Lung (tissue), 12 donors: Measurements from ENCODE around the gene RADIL. TPM values are rescaled to one million over a fixed set of nuclear protein-coding genes. Genes with fewer than 3 reads are reported as not detected.

Experiments
- ATAC-seq: fragments of 200-7000 bp; cut with Tn5 transposase; one replicate; pipeline ENCODE4 v1.9.1; 2020; ENCODE audit warnings: moderate number of reproducible peaks; ENCODE audit not compliant: insufficient read depth, low FRiP score
- DNase-seq, 3 donors: peaks; one replicate each; pipeline ENCODE4 v3.0.0-alpha.2; 2013 to 2017
- H3K27ac ChIP-seq, 2 donors: one replicate each; pipeline ENCODE4 v1.5.1; 2013; ENCODE audit warnings: mild to moderate bottlenecking in 2 of 2, moderate library complexity in 2 of 2, control low read depth in 1 of 2, inconsistent platforms in 1 of 2, low read depth in 1 of 2, low read length in 1 of 2
- H3K27me3 ChIP-seq, 3 donors: one replicate each; pipeline ENCODE4 v1.5.1; 2013; ENCODE audit warnings: low read length in 2 of 3; ENCODE audit not compliant: control insufficient read depth in 3 of 3, insufficient read depth in 3 of 3
- H3K36me3 ChIP-seq, 4 donors: one replicate each; pipeline ENCODE4 v1.5.1; 2013; ENCODE audit warnings: low read length in 4 of 4, mild to moderate bottlenecking in 1 of 4, moderate library complexity in 1 of 4; ENCODE audit not compliant: control insufficient read depth in 4 of 4, insufficient read depth in 4 of 4
- H3K4me1 ChIP-seq, 5 donors: one replicate each; pipeline ENCODE4 v1.5.1; 2013; ENCODE audit warnings: low read length in 5 of 5, mild to moderate bottlenecking in 2 of 5, moderate library complexity in 1 of 5; ENCODE audit not compliant: control insufficient read depth in 5 of 5, insufficient read depth in 5 of 5
- H3K4me3 ChIP-seq: one replicate; pipeline ENCODE4 v1.5.1; 2013; ENCODE audit warnings: mild to moderate bottlenecking, control low read depth, moderate library complexity
- H3K9ac ChIP-seq, 2 donors: one replicate each; pipeline ENCODE4 v1.5.1; 2013; ENCODE audit warnings: low read length in 2 of 2, control low read depth in 1 of 2; ENCODE audit not compliant: insufficient read depth in 1 of 2
- H3K9me3 ChIP-seq, 4 donors: one replicate each; pipeline ENCODE4 v1.5.1; 2013; ENCODE audit warnings: low read length in 3 of 4, mild to moderate bottlenecking in 1 of 4, moderate library complexity in 1 of 4; ENCODE audit not compliant: control insufficient read depth in 4 of 4, insufficient read depth in 3 of 4
- WGBS, 2 donors: extraction: QIAGEN DNeasy Blood & Tissue Kit; methylation state at CpG; one replicate each; pipeline ENCODE4 v1.1.7; 2013; 5-methylcytosine and 5-hydroxymethylcytosine counted together
- polyA plus RNA-seq, 2 donors: library from polyadenylated mRNA; stranded (reverse); fragments of 200-250 nt; gene quantifications; one replicate each; pipeline ENCODE4 v1.2.1, GENCODE V29; 2013
- total RNA-seq, 2 donors: library from RNA; depleted of rRNA in 1 of 2; stranded (reverse); fragments of >200 nt in 1 of 2; gene quantifications; one replicate each; pipeline ENCODE4 v1.2.1, GENCODE V29; 2014 to 2021
- TF ChIP-seq, protein P1 (sequence below): IDR thresholded peaks from 2 replicates; pipeline ENCODE4 v1.5.1; 2012; ENCODE audit warnings: mild to moderate bottlenecking; ENCODE audit errors: control extremely low read depth, extremely low read depth
- donor health status: control.
- donor health status: control.
- donor health status: Bipolar disorder and iron deficiency.
- donor health status: healthy.
- donor health status: DM: yes; HTN: yes; CAD: no.

RADIL gene
- total and polyA plus RNA-seq, 4 donors, result 3.7 to 9.3 (median 6.3) TPM

DNA sequence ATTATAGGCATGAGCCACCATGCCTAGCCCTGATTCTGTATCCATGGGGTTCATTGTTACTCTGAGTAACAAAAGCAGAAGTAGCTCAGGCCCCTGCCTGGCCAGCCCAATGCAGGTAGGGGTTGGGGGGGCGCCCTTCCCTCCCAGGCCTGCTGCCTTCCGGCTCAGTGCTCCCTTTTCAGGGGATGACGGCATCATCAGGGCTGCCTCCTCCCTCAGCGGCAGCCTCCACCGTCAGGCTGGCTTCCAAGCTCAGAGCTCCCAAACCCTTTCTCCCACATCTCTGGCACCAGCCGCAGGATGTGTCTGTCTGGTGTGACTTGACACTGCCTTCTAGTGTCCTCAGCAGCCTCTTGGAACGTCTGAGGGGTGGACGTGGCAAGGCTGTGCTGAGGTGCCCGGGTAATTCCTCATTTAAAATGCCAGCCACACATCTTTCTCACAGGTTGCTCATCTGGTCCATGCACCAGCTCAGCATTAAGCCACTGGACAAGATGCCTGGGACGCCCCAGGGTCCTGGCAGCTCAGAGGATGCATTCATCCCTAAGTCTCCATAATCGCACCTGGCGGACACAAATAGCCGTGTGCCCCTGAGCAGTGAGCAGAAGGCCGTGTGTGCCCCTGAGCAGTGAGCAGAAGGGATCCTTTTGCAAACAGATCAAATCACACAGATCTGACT lies 59.9 kb downstream of the RADIL start:
- TF ChIP-seq, protein P1, sequence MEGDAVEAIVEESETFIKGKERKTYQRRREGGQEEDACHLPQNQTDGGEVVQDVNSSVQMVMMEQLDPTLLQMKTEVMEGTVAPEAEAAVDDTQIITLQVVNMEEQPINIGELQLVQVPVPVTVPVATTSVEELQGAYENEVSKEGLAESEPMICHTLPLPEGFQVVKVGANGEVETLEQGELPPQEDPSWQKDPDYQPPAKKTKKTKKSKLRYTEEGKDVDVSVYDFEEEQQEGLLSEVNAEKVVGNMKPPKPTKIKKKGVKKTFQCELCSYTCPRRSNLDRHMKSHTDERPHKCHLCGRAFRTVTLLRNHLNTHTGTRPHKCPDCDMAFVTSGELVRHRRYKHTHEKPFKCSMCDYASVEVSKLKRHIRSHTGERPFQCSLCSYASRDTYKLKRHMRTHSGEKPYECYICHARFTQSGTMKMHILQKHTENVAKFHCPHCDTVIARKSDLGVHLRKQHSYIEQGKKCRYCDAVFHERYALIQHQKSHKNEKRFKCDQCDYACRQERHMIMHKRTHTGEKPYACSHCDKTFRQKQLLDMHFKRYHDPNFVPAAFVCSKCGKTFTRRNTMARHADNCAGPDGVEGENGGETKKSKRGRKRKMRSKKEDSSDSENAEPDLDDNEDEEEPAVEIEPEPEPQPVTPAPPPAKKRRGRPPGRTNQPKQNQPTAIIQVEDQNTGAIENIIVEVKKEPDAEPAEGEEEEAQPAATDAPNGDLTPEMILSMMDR, result no peak
- no peaks in the 10 kb centered on the region for H3K27me3 ChIP-seq
- WGBS, 2 donors, result 64 to 75% methylated on average over 14 of the region's 14 CpGs
- ATAC-seq (no peak), DNase-seq (peak in 1 of 3 donors; percentile 13)
- H3K36me3 ChIP-seq, result peaks cover 0 to 3% (median 0%) of the 10 kb centered on the region in 4 donors
- no peak overlapping the region for H3K27ac ChIP-seq
- no peak overlapping the region for H3K4me3 ChIP-seq
- H3K9ac ChIP-seq, result no peak overlapping the region
- H3K9me3 ChIP-seq, result peaks cover 0 to 1% (median 0%) of the 10 kb centered on the region in 4 donors
- H3K4me1 ChIP-seq, result peaks cover 0 to 18% (median 2%) of the 10 kb centered on the region in 5 donors

DNA sequence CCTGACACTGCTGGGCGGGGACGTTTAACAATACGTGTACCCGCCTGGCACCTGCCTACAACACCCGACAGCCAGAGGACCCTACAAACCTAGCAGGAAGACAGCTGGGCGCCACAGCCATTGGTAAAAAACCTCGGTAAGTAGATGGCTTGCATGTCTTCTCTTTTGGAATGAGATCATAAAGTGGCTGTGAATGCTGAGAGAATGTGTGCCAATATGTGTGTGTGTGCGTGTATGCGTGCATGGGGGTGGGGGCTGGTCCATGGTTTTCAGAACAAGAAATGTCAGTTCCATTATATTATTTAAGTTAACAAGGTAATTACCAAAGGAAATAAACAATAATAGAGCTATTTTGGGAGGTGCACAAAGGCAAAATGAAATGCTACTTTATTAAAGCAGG lies 60.8 kb downstream of the RADIL start:
- TF ChIP-seq, protein P1, result no peak
- 87 to 88% methylated on average over 9 of the region's 9 CpGs for WGBS, 2 donors
- no peaks in the 10 kb centered on the region for H3K27me3 ChIP-seq

DNA sequence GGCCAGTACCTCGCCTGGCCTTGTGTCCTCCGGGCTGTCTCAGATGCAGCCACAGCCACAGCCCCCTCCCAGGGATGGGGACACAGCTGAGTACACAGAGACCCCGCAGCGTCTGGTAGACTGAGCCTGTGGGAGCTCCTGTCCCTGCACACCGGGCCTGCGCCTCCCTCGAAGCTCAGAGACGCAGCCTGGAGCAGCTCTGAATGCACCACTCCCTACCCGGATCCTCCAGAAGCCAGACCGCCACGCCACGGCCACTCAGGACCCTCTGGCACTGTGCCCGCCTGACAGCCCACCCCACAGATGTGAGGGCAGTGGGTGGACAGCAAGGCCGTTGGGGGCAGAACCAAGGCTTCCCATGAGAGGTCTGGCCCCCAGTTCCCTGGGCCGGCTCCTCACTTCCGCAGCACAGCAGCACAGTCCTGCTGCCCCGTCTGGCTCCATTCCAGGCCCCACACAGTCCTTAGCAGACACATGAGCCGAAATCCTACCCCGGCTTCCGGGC lies 62.5 kb downstream of the RADIL start:
- ATAC-seq, result no peak
- peaks cover 0 to 1% (median 0%) of the 10 kb centered on the region in 4 donors for H3K9me3 ChIP-seq
- H3K27ac ChIP-seq, result peak overlapping the region in 1 of 2 donors; percentile 7
- TF ChIP-seq, protein P1, result no peak
- 90 to 95% methylated on average over 20 of the region's 20 CpGs for WGBS, 2 donors
- peak; percentile 44 to 69 (median 47) for DNase-seq
- no peak overlapping the region for H3K4me3 ChIP-seq
- peaks cover 0 to 32% (median 2%) of the 10 kb centered on the region in 5 donors for H3K4me1 ChIP-seq
- H3K9ac ChIP-seq, result no peak overlapping the region
- H3K27me3 ChIP-seq, result no peaks in the 10 kb centered on the region
- peaks cover 0 to 4% (median 0%) of the 10 kb centered on the region in 4 donors for H3K36me3 ChIP-seq

More for the DNA sequence above, 60.8 kb downstream of the RADIL start:
- H3K36me3 ChIP-seq, result peaks cover 0 to 3% (median 0%) of the 10 kb centered on the region in 4 donors
- DNase-seq (peak in 2 of 3 donors; percentile 13 to 50), ATAC-seq (no peak)
- peaks cover 0 to 27% (median 2%) of the 10 kb centered on the region in 5 donors for H3K4me1 ChIP-seq
- no peak overlapping the region for H3K4me3 ChIP-seq
- H3K9me3 ChIP-seq, result peaks cover 0 to 1% (median 0%) of the 10 kb centered on the region in 4 donors
- H3K9ac ChIP-seq, result no peak overlapping the region
- no peak overlapping the region for H3K27ac ChIP-seq
